Upper lobe of left lung (tissue), 4 donors: Measurements from ENCODE around the gene ZBTB9.

Experiments
- CTCF ChIP-seq, 6 experiments: fragments of 450-650 bp in 4 of 6; fragments of 200-600 bp in 2 of 6; sonication (generic) in 2 of 6; IDR thresholded peaks; one replicate each; pipeline ENCODE4 v1.5.1; 2016 to 2019; ENCODE audit warnings: antibody characterized with exemption in 6 of 6
- EP300 ChIP-seq, 4 donors: sonication (generic); formaldehyde crosslinking; IDR thresholded peaks; one replicate each; pipeline ENCODE4 v1.5.1; 2017; ENCODE audit warnings: antibody characterized with exemption in 4 of 4, control low read depth in 2 of 4
- POLR2A ChIP-seq, 4 donors: fragments of 450-650 bp; IDR thresholded peaks; one replicate each; pipeline ENCODE4 v1.5.1; 2016 to 2017; ENCODE audit warnings: antibody characterized with exemption in 4 of 4, mild to moderate bottlenecking in 2 of 4
- POLR2AphosphoS5 ChIP-seq, 2 donors: sonication (generic); formaldehyde crosslinking; IDR thresholded peaks; one replicate each; pipeline ENCODE4 v1.5.1; 2017; ENCODE audit warnings: antibody characterized with exemption in 2 of 2

- no peak for TF ChIP-seq CTCF (IDR thresholded peaks at IDR 0.05)
- TF ChIP-seq POLR2A (IDR thresholded peaks at IDR 0.05), result no peak
- no peak for TF ChIP-seq POLR2AphosphoS5 (IDR thresholded peaks at IDR 0.05)
- no peak for TF ChIP-seq EP300 (IDR thresholded peaks at IDR 0.05)
Measured at GRCh38 chr6:33437666-33438065, 16.7 kb upstream of the ZBTB9 start.
